Activated T-cell treated with anti-CD3 and anti-CD28 coated beads, Interleukin-2, amount 50 U/mL, for 1 hour (primary cell): ENCODE data around the gene COBL.

Source experiments
- DNase-seq: peaks from one replicate; pipeline ENCODE4 v3.0.0-alpha.2; 2020

COBL gene

GRCh38 chr7:51249187-51249945, 67.2 kb downstream of the COBL start:
- DNase-seq, result no peak

- no peak for DNase-seq
Observed at GRCh38 chr7:51246258-51247245, 70.1 kb downstream of the COBL start.

GRCh38 chr7:51244885-51245284, 71.7 kb downstream of the COBL start:
- no peak for DNase-seq

- no peak for DNase-seq
Observed at GRCh38 chr7:51244053-51244452, 72.6 kb downstream of the COBL start.

GRCh38 chr7:51243631-51244030, 73.0 kb downstream of the COBL start:
- no peak for DNase-seq

GRCh38 chr7:51242881-51243518, 73.6 kb downstream of the COBL start:
- no peak for DNase-seq

- DNase-seq, result no peak
Observed at GRCh38 chr7:51242007-51242691, 74.5 kb downstream of the COBL start.

- DNase-seq, result no peak
Observed at GRCh38 chr7:51240868-51241267, 75.7 kb downstream of the COBL start.

GRCh38 chr7:51239691-51240090, 76.9 kb downstream of the COBL start:
- DNase-seq, result no peak

- no peak for DNase-seq
Observed at GRCh38 chr7:51238981-51239495, 77.6 kb downstream of the COBL start.

- DNase-seq, result no peak
Observed at GRCh38 chr7:51237446-51238133, 79.0 kb downstream of the COBL start.

- DNase-seq, result no peak
Observed at GRCh38 chr7:51236470-51237132, 80.0 kb downstream of the COBL start.

- DNase-seq, result no peak
Observed at GRCh38 chr7:51235593-51236313, 80.9 kb downstream of the COBL start.

GRCh38 chr7:51234609-51235308, 81.8 kb downstream of the COBL start:
- DNase-seq, result no peak

GRCh38 chr7:51234139-51234538, 82.5 kb downstream of the COBL start:
- DNase-seq, result no peak

- no peak for DNase-seq
Observed at GRCh38 chr7:51233374-51233773, 83.2 kb downstream of the COBL start.

GRCh38 chr7:51230723-51231122, 85.9 kb downstream of the COBL start:
- no peak for DNase-seq

GRCh38 chr7:51230324-51230625, 86.3 kb downstream of the COBL start:
- DNase-seq, result no peak

GRCh38 chr7:51229620-51230323, 86.8 kb downstream of the COBL start:
- DNase-seq, result no peak
